ENCODE data around the gene LOC101059915.

The LOC101059915 gene

GRCh38 chrX:71622576-71623450 lies 44.5 kb upstream of the LOC101059915 start (continued):
- TF ChIP-seq CUX1 (IDR thresholded peaks at IDR 0.05; ENCODE audit: insufficient replicate concordance, low read depth, low read length) (no peak), STAT3 (IDR thresholded peaks at IDR 0.05; ENCODE audit: low read depth, low read length) (no peak), NFYB (IDR thresholded peaks at IDR 0.05; ENCODE audit: insufficient read depth, low read depth, low read length) (no peak), NBN (IDR thresholded peaks at IDR 0.05) (peak; percentile 92), ATF2 (IDR thresholded peaks at IDR 0.05; ENCODE audit: low read length) (no peak)
